NCI-H1092 (cell line): ENCODE results near the gene ABCC1.
"Not testable (repeated sequence)": the region's sequence is repeated elsewhere in the genome, so short reads cannot be mapped to it uniquely, and the experiment has no call there.

ENCODE experiments used
- DNase-seq: peaks from one replicate; lab custom pipeline; 2025; lab: John Stamatoyannopoulos, UW

ABCC1 gene

DNA sequence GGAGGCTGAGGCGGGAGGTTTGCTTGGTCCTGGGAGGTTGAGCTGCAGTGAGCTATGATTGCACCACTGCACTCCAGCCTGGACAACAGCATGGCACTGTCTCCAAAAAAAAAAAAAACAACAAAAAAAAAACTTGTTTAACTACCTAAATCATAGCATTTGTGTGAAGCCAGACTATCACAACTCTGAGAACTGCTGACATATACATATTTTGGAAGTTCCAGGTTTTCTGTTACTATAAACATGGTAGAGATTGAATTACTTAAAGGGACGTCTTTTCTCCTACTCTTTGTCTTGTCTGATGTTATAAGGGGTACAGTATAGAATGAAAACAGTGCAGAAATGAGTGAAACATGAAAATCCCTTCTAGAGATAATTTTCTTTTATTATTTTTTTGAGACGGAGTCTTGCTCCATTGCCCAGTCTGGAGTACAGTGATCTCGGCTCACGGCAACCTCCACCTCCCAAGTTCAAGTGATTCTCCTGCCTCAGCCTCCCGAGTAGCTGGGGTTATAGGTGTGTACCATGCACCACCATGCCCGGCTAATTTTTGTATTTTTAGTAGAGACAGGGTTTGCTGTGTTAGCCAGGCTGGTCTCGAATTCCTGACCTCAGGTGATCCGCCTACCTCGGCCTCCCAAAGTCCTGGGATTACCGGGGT, 18.4 kb downstream of the ABCC1 start:
- no peak for DNase-seq

DNA sequence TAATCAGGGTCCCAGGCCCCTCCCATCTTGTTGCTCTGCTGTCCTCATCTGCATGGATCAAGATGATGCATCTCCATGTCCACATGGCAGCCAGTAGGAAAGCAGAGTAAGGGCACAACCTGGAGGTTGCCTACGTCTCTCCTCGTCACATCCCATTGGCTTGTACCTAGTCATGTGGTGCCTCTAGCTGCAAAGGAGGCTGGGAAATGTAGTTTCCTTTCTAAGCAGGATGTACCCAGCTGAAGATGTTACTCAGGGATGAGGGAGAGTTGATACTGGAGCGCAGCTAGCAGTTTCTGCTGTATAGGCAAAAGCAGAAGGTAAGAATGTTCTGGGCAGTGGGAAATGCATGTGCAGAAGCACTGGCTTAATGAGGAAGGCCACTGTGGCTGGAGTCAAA, 20.8 kb downstream of the ABCC1 start:
- no peak for DNase-seq

DNA sequence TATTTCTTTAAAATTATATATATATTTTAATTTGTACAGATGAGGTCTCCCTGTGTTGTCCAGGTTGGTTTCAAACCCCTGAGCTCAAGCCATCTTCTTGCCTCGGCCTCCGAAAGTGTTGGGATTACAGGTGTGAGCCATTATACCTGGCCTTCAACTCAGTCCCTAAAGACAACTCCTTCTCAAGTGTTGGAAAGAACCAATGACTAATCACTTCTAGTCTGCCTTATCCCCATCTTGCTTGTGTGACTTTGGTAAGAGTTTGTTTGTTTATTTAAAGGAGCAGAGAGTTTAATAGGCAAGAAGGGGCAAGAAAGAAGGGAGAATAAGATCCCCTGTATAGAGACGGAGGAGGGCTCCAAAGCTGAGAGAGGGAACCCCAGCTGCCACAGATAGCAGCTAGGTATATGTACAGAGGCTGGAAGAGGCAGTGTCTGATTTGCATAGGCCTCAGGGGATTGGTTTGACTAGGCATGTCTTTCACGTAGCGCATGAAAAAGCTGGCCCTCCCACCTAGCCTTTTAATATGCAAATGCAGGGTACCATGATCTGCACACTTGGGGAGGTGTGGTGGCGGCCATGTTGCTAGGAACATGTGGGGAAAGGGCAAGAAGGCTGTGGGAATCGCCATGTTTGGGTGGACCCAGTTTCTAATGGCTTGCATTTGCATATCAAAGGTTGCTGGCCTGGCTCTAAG, 21.5 kb downstream of the ABCC1 start:
- DNase-seq = no peak

DNA sequence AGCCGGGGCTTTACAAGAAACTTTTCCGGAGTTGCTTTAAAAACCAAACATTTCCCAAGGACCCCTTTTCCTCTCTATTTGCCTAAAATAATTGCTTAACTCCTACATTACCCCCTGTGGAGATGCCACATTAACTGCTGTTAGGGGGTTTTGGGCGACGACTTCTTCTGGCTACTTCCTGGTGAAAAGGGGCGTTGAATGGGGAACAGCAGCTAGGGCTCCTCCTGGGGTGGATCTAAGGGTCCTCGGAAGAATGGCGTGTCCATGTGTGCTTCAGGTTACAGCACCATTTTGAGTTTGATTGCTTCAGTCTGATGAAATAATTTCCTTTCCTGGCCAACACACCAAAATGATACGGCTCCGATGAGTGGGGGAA, 22.0 kb downstream of the ABCC1 start:
- no peak for DNase-seq

DNA sequence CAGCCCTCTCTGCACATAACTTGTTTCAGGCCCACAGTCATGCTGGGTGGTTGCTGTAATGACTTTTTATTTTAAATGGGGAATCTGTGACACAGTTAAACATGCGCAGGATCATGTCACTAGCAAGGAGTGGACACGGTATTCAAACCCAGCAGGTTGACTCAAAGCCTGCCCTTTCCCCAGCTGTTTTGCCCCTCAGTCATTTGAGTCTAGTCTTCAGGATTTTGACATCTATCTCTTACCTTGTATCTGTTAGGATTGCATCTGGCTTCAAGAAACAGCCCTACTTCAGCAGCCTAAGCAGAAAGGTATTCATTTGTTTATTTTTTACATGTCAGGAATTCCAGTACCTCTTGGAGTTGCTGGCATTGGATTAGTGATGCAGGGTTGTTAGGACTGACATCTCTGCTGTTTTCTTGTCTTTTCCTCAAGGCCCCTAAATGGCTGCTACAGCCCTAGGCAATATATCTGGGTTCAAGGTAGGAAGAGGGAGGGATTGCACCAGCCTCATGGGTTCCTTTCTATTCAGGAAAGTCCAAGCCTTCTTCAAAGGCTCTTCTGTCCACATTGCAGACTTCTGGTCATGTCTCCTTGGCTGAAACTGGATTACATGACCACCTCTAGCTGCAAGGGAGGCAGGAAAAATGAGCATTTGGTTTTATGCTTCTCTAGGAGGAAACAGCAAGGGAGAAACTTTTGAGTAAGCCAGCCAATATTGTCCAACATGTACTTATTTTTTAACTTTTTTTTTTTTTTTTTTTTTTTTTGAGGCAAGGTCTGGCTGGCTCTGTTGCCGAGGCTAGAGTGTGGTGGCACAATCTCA, 22.8 kb downstream of the ABCC1 start:
- no peak for DNase-seq

DNA sequence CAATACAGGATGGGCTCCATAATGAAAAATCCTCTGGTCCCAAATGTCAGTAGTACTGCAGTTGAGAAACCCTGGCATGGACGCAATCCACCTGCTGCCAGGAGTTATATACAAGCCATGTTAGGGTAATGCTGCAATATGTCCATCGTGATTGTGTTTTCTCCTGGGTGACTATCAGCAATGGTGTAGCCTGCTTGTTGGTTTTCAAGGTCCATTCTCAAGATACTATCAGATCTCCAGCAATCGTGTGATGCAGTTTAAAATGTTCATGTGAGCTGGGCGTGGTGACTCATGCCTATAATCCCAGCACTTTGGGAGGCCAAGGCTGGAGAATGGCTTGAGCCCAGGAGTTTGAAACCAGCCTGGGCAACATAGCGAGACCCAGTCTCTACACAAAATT, 24.0 kb downstream of the ABCC1 start:
- no peak for DNase-seq

DNA sequence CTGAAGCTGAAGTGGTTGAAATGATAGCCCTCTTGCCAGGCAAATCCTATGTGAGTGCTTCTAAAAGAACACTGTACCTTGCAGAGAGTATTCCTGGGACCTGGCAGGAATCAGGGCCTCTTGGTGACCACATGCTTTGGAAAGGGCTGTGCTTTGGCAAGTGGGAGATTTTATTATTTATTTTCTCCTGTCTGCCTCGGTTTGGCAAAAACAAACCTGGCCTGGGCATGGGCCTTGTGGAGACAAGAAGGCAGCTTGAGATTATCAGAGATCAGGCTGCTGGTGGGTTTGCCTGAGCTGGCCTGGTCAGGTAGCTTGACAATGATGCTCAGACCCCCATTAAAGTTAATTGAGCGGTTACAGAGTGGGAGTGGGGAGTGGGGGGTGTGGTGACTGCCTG, 24.6 kb downstream of the ABCC1 start:
- DNase-seq = no peak

DNA sequence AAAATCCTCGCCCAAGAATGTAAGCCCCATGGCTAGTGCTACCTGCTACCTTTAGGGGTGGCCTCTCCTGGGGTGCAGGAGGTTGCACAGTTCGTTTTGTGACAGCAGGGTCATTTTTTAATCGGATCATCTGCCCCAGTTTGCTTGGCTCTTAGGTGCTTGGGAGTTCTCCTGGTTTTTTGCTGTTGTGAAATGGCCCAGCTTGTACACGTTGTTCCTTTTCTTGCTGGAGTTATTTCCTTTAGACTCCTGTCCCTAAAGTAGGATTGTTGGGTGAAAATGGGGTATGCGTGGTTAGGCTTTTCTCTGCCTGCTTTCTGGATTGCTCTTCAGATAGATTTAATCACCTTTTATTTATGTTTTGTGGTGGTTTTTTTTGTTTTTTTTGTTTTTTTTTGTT, 25.8 kb downstream of the ABCC1 start:
- DNase-seq = no peak

DNA sequence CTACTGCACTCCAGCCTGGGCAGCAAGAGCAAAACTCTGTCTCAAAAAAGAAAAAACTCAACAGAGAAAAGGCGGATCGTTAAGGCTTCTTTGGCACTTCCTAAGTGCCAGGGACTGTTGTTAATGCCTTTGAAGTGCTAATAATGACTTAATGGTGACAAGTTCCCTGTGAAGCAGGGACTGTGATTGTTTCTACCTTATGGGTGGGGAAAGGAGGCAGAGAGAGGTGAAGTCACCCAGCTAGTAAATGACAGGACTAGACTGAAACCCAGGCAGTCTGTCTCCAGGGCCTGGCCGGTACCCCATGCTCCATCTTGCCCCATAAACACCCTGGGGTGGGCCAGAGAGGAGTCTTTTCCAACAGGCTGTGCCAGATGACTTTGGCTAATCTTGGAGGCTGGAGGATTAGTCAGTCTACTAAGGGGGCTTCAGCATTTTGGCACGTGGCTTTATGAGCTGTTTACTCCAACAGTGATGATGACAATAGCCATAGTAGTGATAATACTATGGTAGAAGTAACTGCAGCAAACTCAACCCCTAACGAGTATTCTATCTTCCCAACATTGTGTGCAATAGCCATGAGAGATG, 26.9 kb downstream of the ABCC1 start:
- DNase-seq = no peak

DNA sequence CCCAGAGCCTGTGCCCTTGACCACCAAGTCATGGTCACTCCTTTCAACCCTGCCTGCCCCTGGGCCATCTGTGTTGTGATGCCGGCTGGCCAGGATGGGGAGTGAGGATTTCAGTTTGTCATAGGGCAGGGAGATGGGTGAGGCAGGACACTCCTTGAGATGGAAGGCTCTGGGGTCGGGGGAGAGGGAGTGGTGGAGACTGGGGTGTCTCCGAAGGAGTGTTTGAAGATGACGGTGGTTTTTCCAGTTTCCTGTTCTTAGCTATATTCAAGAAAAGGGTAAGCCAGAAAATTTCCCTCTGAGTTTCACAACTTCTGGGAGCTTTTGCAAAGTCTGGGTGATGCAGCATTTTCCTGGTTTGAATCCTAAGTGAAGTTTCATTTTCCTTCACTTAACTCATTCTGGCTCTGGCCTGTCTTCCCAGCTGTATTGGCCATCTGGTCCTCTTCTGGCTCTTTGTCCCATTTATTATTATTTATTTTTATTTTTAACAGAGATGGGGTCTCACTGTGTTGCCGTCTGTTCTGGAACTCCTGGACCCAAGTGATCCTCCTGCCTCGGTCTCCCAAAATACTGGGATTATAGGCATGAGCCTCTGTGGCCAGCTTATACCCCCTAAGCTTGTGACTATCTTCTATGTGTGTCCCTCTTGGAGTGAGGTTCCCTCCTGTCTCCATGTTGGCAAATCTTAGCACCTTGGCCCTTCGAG, 27.7 kb downstream of the ABCC1 start:
- no peak for DNase-seq

DNA sequence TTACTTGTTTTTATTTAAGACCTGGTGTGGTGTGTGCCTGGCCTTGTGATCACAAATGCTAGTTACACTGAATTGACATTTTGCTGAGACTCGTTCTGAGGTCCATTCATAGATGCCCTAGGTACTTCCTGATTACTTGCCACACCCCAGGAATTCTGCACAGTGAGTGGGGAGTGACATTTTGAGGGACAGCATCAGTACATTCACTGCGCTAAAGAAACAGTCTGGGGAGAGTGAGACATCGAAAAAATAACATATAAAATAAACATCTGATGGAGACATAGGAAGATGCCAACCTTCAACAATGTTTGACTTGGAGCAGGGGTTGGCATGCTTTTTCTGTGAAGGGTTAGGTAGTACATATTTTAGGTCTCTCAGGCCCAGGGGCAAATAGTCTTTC, 30.4 kb downstream of the ABCC1 start:
- DNase-seq = no peak

DNA sequence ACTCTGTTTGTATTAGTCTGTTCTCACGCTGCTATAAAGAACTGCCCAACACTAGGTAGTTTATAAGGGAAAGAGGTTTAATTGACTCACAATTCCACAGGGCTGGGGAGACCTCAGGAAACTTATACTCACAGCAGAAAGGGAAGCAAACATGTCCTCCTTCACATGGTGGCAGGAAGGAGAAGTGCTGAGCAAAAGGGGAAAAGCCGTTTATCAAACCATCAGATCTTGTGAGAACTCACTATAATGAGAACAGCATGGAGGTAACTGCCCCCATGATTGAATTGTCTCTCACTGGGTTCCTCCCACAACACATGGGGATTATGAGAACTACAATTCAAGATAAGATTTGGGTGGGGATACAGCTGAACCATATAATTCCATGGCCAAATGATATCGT, 30.9 kb downstream of the ABCC1 start:
- DNase-seq = no peak

DNA sequence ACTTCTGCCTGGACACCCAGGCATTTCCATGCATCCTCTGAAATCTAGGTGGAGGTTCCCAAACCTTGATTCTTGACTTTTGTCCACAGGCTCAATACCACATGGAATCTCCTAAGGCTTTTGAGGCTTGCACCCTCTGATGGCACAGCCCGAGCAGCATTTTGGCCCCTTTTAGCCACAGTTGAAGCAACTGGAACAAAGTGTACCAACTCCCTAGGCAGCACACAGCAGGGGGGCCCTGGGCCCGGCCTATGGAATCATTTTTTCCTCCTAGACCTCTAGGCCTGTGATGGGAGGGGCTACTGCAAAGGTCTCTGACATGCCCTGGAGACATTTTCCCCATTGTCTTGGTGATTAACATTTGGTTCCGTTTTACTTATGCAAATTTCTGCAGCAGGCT, 32.0 kb downstream of the ABCC1 start:
- DNase-seq = no peak

DNA sequence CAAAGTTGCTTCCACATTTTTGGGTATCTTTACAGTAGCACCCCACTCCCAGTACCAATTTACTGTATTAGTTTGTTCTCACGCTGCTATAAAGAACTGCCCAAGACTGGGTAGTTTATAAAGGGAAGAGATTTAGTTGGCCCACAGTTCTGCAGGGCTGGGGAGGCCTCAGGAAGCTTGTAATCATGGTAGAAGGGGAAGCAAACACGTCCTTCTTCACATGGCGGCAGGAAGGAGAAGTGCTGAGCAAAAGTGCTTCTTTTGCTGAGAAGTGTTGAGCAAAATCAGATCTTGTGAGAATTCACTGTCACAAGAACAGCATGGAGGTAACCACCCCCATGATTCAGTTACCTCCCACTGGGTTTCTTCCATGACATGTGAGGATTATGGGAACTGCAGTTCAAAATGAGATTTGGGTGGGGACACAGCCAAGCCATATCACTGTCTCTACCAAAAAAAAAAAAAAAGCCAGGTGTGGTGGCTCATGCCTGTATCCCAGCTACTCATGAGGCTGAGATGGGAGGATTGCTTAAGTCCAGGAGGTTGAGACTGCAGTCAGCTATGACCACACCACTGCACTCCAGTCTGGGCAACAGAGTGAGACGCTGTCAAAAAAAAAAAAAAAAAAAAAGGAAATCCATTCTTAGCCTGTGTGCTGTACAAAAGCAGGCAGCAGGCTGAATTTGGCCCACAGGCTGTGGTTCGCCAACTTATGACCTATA, 32.9 kb downstream of the ABCC1 start:
- DNase-seq = not testable (repeated sequence)

DNA sequence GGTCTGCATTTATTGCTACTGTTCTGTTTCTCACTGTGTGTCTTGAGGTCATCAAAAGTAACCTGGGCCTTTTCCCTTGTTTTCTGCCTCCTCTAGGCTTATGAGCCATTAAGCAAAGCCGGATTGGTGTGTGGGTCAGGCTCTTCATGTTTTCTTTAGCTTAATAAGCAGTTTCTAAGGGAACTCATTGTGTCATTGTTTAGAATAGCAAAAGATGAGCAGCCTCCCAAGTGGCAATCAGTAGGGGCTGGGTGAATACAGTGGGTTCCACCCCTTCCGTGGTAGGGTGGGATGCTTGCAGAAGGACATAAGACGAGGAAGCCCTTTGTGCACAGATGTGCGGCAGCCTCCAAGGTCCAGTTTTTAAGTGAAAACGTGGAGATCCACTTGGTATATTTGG, 34.5 kb downstream of the ABCC1 start:
- no peak for DNase-seq

DNA sequence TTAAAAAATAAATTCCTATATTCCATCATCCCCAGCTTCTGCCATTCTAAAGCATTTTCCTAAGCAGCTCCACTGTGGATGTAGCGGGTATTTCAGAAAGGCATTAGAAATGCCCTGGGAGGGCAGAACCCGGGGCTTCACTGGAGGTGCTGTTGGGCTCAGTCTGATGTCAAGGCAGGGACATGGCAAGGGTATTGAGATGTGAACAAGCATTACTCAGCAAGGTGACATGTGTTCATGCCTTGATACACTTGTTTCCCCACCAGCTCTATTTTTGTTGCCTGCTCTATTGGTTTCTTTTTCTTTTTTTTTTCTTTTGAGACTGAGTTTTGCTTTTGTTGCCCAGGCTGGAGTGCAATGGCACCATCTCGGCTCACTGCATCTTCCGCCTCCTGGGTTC, 35.7 kb downstream of the ABCC1 start:
- no peak for DNase-seq

DNA sequence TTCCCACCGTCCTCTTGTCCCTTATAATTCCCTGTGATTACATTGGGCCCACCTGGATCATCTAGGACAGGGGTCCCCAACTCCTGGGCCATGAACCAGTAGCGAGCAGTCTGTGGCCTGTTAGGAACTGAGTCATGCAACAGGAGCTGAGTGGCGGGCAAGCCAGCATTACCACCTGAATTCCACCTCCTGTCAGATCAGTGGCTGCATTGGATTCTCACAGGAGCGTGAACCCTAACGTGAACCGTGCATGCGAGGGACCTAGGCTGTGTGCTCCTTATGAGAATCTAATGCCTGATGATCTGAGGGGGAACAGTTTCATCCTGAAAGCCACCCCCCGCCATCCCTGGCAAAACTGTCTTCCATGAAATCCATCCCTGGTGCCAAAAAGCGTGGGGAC, 36.8 kb downstream of the ABCC1 start:
- no peak for DNase-seq

DNA sequence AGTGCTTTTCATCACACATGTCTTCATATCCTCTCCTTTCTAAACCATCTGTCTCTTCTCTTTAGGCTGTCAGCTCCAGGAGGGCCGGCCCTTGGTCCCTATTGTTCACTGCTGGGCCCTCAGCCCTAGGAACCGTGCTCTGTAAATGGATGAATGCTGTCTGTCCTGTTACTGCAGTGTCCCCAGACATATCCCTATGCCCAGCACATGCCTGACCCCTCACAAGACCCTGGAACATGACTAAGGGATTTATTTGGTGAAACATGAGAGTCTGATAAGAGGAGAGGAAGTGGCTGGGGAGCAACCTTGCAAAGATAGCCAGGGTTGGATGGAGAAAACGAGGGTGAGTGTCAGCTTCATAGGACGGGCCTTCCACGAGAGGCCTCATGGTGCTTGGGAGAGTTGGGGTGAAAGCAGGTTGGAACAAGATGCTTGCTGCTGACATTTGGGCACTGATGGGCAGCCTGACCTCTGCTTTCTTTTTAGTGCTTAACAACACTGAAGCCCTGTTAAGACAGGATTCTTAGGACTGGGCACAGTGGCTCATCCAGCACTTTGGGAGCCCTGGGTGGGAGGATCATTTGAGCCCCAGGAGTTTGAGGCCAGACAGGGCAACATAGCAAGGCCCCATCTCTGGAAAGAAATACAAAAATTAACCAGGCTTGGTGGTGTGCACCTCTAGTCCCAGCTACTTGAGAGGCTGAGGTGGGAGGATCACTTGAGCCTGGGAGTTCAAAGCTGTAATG, 39.0 kb downstream of the ABCC1 start:
- DNase-seq = no peak

DNA sequence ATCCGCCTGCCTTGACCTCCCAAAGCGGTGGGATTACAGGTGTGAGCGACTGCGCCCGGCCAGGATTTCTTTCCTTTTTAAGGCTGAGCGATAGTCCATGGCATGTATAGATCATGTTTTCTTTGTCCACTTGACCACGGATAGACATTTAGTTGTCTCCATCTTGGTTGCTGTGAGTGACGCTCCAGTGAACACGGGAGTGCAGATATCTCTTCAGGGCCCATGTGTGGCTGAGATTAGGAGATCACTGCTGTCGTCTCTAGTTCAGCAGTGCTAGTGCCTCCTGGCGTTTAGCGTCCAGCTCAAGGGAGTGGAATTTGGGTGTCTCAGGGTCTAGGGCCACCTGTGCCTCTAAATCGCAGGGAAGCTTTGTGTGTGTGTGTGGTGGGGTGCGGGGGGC, 41.5 kb downstream of the ABCC1 start:
- no peak for DNase-seq

DNA sequence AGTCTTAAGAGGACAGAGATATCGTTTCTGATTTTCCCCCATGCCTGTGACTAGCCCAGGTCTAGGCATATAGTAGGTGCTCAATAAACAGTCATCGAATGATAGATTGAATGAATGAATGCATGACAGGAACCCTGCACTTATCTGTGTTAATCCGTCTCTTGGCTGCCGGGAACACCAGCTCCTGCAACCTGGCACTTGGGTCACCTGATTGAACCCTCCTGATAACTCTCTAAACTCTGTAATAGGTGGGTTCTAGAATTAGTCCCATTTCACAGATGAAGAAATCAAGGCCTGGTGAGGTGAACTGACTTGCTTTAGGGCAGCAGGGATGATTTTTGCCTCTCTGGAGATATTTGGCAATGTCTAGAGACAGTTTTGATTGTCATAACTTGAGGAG, 43.7 kb downstream of the ABCC1 start:
- DNase-seq = no peak

DNA sequence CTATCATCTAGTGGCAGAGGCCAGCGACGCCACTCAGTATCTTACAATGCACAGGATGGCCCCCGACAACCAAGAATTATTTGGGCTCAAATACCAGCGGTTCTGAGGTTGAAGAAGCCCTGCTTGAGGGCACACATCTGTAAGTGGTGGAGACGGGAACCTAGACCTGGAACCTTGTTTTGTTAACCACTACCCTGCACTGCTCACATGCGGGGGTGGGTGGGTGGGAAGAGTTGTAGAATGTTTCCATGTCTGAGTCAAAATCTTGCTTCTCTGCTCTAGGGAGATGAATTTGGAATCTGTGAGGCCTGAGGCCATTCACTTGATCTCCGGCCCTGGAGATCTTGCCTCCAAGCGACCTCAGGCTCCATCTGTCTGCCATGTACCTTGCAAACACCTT, 44.1 kb downstream of the ABCC1 start:
- DNase-seq = no peak
